ENCODE measurements around the gene SMIM24. TPM values are rescaled to one million over a fixed set of nuclear protein-coding genes. Genes with fewer than 3 reads are reported as not detected.
A peak's percentile ranks its signal among the peaks of the same experiment; 100 is the strongest.

SMIM24 gene
- total and polyA plus RNA-seq, 2 donors (not counting 1 experiment from before 2014, with no cell fraction given), result not detected

DNA sequence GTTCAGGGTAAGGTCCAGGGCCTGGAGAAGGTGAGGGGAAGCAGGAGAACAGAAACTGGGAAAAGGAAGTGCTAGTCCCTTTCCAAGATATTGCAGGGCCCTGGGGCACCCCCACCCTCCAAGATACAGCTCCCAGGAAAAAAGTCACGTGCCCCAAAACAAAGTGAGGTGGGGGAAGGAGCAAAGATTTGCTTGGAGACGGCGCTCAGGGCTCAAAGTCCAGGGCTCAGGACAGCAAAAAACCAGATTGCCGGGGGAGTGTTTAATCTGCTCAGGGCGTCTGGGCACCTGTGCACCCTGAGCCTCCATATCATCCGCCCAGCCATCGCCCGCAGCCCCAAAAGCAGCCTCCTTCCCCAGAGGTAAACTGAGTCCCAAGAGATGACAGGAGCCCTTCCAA lies 6.3 kb downstream of the SMIM24 start:
- Histone ChIP-seq H3K79me2 (ENCODE audit: control insufficient read depth, insufficient read depth, low read length) (no peaks in the 10 kb centered on the region), H3K4me1 (ENCODE audit: control insufficient read depth in 2 of 2, insufficient read depth in 2 of 2, low read length in 2 of 2) (peaks cover 3 to 8% of the 10 kb centered on the region in 2 donors), H3K36me3 (replicated peaks in 1 of 2; ENCODE audit: control extremely low read depth in 1 of 2, control insufficient read depth in 1 of 2, extremely low read depth in 1 of 2, insufficient read depth in 2 of 2, low read length in 1 of 2) (no peaks in the 10 kb centered on the region), H3K27ac (ENCODE audit: low read length in 2 of 2) (no peak overlapping the region), H3K4me3 (ENCODE audit: control extremely low read depth in 1 of 5, extremely low read depth in 1 of 5, insufficient read depth in 1 of 5, low read depth in 2 of 5, low read length in 4 of 5) (no peak overlapping the region), H3K4me2 (replicated peaks; ENCODE audit: low read depth, low read length, poor library complexity, severe bottlenecking) (no peak overlapping the region), H2AFZ (ENCODE audit: insufficient read depth, low read depth, low read length, poor library complexity, severe bottlenecking) (no peak overlapping the region), H3K27me3 (replicated peaks in 1 of 4; ENCODE audit: control extremely low read depth in 1 of 4, control insufficient read depth in 3 of 4, insufficient read depth in 4 of 4, low read length in 3 of 4) (peaks cover 0 to 9% (median 0%) of the 10 kb centered on the region in 4 experiments), H3K9me3 (ENCODE audit: control extremely low read depth in 1 of 3, control insufficient read depth in 2 of 3, insufficient read depth in 1 of 3, low read length in 2 of 3) (peaks cover 0 to 2% (median 0%) of the 10 kb centered on the region in 3 donors), H4K20me1 (ENCODE audit: control insufficient read depth, insufficient read depth, low read length, poor library complexity, severe bottlenecking) (no peaks in the 10 kb centered on the region), H3K9ac (ENCODE audit: low read length) (no peak overlapping the region)
- H3K9me3 Mint-ChIP-seq (ENCODE audit: insufficient read depth), result no peaks in the 10 kb centered on the region
- intact Hi-C loops (cut with micrococcal nuclease), result no loop called here
- DNase-seq (no peak), ATAC-seq (ENCODE audit: low read depth) (no peak)
- POLR2A ChIA-PET, result no interaction called here
- WGBS (ENCODE audit: insufficient coverage), result 98% methylated on average over 8 of the region's 8 CpGs
- H3K27ac Mint-ChIP-seq, result no peak overlapping the region
- peaks cover 10% of the 10 kb centered on the region for H3K4me1 Mint-ChIP-seq
- TF ChIP-seq, protein P1, sequence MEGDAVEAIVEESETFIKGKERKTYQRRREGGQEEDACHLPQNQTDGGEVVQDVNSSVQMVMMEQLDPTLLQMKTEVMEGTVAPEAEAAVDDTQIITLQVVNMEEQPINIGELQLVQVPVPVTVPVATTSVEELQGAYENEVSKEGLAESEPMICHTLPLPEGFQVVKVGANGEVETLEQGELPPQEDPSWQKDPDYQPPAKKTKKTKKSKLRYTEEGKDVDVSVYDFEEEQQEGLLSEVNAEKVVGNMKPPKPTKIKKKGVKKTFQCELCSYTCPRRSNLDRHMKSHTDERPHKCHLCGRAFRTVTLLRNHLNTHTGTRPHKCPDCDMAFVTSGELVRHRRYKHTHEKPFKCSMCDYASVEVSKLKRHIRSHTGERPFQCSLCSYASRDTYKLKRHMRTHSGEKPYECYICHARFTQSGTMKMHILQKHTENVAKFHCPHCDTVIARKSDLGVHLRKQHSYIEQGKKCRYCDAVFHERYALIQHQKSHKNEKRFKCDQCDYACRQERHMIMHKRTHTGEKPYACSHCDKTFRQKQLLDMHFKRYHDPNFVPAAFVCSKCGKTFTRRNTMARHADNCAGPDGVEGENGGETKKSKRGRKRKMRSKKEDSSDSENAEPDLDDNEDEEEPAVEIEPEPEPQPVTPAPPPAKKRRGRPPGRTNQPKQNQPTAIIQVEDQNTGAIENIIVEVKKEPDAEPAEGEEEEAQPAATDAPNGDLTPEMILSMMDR (IDR thresholded peaks at IDR 0.05), result no peak
- no peak for TF ChIP-seq EZH2 (IDR thresholded peaks at IDR 0.05; ENCODE audit: borderline replicate concordance, insufficient read depth, low read depth, low read length, poor library complexity, severe bottlenecking)
- CTCF ChIA-PET, result interaction anchor here (2.1 to 2.4 kb wide), 2 partner anchors 146 to 169 kb away, joined by 10 to 17 read pairs; no protein-coding TSS in a partner anchor
- H3K27me3 Mint-ChIP-seq, result peaks cover 9% of the 10 kb centered on the region
- H3K4me3 Mint-ChIP-seq, result no peak overlapping the region

DNA sequence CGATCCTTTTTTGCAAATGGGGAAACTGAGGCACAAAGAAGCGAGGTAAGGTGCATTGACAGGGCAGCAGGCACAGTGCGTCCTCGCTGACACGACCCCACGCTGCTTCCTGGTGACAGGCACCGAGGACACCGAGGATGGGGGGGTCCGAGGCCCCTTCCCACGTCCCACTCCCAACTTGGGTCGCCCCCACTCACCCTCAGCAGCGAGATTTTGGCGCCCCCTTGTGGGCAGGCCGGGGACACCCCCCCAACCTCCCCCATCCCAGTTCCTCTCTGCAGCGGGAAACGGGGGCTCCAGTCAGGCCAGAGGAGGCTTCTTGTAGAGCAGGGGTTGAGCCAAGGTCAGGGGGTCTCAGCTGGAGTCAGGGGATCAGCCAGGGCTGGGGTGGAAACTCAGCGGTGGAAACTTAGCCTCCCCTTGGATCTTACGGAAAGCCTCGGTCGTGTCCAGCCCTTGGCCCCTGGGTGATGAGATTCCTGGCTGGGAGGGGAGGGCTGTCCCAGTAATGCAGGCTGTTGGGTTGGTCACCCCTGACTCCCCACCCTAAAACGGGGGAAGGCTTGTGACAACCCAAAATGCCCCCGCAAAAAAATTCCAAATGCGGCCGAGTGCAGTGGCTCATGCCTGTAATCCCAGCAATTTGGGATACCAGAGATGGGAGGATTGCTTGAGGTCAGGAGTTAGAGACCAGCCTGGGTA lies 8.2 kb downstream of the SMIM24 start:
- Mint-ChIP-seq H3K4me1 (no peaks in the 10 kb centered on the region), H3K27me3 (peaks cover 4% of the 10 kb centered on the region), H3K9me3 (ENCODE audit: insufficient read depth) (peaks cover 3% of the 10 kb centered on the region), H3K4me3 (no peak overlapping the region), H3K27ac (no peak overlapping the region)
- no peaks in the 10 kb centered on the region for H4K20me1 ChIP-seq (ENCODE audit: control insufficient read depth, insufficient read depth, low read length, poor library complexity, severe bottlenecking)
- H3K27ac ChIP-seq (ENCODE audit: low read length in 2 of 2), result no peak overlapping the region
- ATAC-seq (ENCODE audit: low read depth), result peak; percentile 47
- no peak overlapping the region for H3K4me2 ChIP-seq (replicated peaks; ENCODE audit: low read depth, low read length, poor library complexity, severe bottlenecking)
- no peak overlapping the region for H2AFZ ChIP-seq (ENCODE audit: insufficient read depth, low read depth, low read length, poor library complexity, severe bottlenecking)
- peaks cover 0 to 5% (median 0%) of the 10 kb centered on the region in 4 experiments for H3K27me3 ChIP-seq (replicated peaks in 1 of 4; ENCODE audit: control extremely low read depth in 1 of 4, control insufficient read depth in 3 of 4, insufficient read depth in 4 of 4, low read length in 3 of 4)
- 35% methylated on average over 12 of the region's 24 CpGs for whole genome bisulfite sequencing (ENCODE audit: insufficient coverage)
- no peaks in the 10 kb centered on the region for H3K36me3 ChIP-seq (replicated peaks in 1 of 2; ENCODE audit: control extremely low read depth in 1 of 2, control insufficient read depth in 1 of 2, extremely low read depth in 1 of 2, insufficient read depth in 2 of 2, low read length in 1 of 2)
- intact Hi-C loops (cut with micrococcal nuclease), result no loop called here
- H3K9me3 ChIP-seq (ENCODE audit: control extremely low read depth in 1 of 3, control insufficient read depth in 2 of 3, insufficient read depth in 1 of 3, low read length in 2 of 3), result peaks cover 0 to 11% (median 3%) of the 10 kb centered on the region in 3 donors
- DNase-seq, result peak; percentile 53
- H3K79me2 ChIP-seq (ENCODE audit: control insufficient read depth, insufficient read depth, low read length), result no peaks in the 10 kb centered on the region
- TF ChIP-seq, protein P1 (IDR thresholded peaks at IDR 0.05), result peak; percentile 62
- no peak for TF ChIP-seq EZH2 (IDR thresholded peaks at IDR 0.05; ENCODE audit: borderline replicate concordance, insufficient read depth, low read depth, low read length, poor library complexity, severe bottlenecking)
- no peak overlapping the region for H3K9ac ChIP-seq (ENCODE audit: low read length)
- no peak overlapping the region for H3K4me3 ChIP-seq (ENCODE audit: control extremely low read depth in 1 of 5, extremely low read depth in 1 of 5, insufficient read depth in 1 of 5, low read depth in 2 of 5, low read length in 4 of 5)
- POLR2A ChIA-PET, result no interaction called here
- CTCF ChIA-PET, result interaction anchor here (0.5 to 2.8 kb wide), 10 partner anchors 11 to 235 kb away, joined by 3 to 17 read pairs (median 4); partner anchors contain the start of gene TJP3
- H3K4me1 ChIP-seq (ENCODE audit: control insufficient read depth in 2 of 2, insufficient read depth in 2 of 2, low read length in 2 of 2), result no peaks in the 10 kb centered on the region

Data from B cell (primary cell).